Tibial nerve (tissue), 4 donors: ENCODE measurements around the gene GPR87. TPM values are rescaled to one million over a fixed set of nuclear protein-coding genes. Genes with fewer than 3 reads are reported as not detected.

Experiments used
- DNase-seq, 2 donors: peaks; one replicate each; pipeline ENCODE4 v3.0.0-alpha.2; 2019; ENCODE audit warnings: low spot score in 2 of 2
- H3K27ac ChIP-seq, 4 donors: fragments of 200-600 bp; sonication (generic) in 3 of 4; one replicate each; pipeline ENCODE4 v1.5.1; 2017 to 2019; ENCODE audit warnings: mild to moderate bottlenecking in 1 of 4
- H3K27me3 ChIP-seq, 2 donors: fragments of 200-600 bp; sonication (generic) in 1 of 2; one replicate each; pipeline versions ENCODE4 v1.5.1 to v1.6.0; 2017 to 2019
- H3K36me3 ChIP-seq, 3 donors: fragments of 200-600 bp; sonication (generic); one replicate each; pipeline ENCODE4 v1.5.1; 2018 to 2019
- H3K4me1 ChIP-seq, 4 donors: fragments of 200-600 bp; sonication (generic) in 3 of 4; one replicate each; pipeline ENCODE4 v1.5.1; 2017 to 2019
- H3K4me3 ChIP-seq, 4 donors: fragments of 200-600 bp; sonication (generic) in 3 of 4; one replicate each; pipeline ENCODE4 v1.5.1; 2017 to 2019; ENCODE audit warnings: mild to moderate bottlenecking in 1 of 4, moderate library complexity in 1 of 4
- H3K9me3 ChIP-seq, 4 donors: fragments of 200-600 bp; sonication (generic) in 3 of 4; one replicate each; pipeline ENCODE4 v1.5.1; 2017 to 2019
- EP300 ChIP-seq, 2 donors: sonication (generic); formaldehyde crosslinking; IDR thresholded peaks; one replicate each; pipeline ENCODE4 v1.6.1; 2017; ENCODE audit warnings: antibody characterized with exemption in 2 of 2, mild to moderate bottlenecking in 1 of 2
- POLR2A ChIP-seq, 2 donors: fragments of 450-650 bp; IDR thresholded peaks; one replicate each; pipeline ENCODE4 v1.6.1; 2017; ENCODE audit warnings: antibody characterized with exemption in 2 of 2, mild to moderate bottlenecking in 2 of 2, moderate library complexity in 2 of 2
- WGBS, 2 donors: methylation state at CpG; one replicate each; pipeline ENCODE4 v1.1.5; 2018; 5-methylcytosine and 5-hydroxymethylcytosine counted together
- total RNA-seq, 4 donors: library from RNA; depleted of rRNA; stranded (reverse); fragments of >200 nt; gene quantifications; one replicate each; pipeline ENCODE4 v1.1.0, GENCODE V29; 2016
- TF ChIP-seq, protein P1 (sequence below), 5 experiments: fragments of 200-600 bp in 3 of 5; fragments of 450-650 bp in 2 of 5; sonication (generic) in 3 of 5; IDR thresholded peaks; one replicate each; pipeline ENCODE4 v1.5.1; 2016 to 2019; ENCODE audit warnings: antibody characterized with exemption in 5 of 5, mild to moderate bottlenecking in 3 of 5, moderate library complexity in 2 of 5

The GPR87 gene
- total RNA-seq, 4 donors from 2014 or later, result not detected

DNA sequence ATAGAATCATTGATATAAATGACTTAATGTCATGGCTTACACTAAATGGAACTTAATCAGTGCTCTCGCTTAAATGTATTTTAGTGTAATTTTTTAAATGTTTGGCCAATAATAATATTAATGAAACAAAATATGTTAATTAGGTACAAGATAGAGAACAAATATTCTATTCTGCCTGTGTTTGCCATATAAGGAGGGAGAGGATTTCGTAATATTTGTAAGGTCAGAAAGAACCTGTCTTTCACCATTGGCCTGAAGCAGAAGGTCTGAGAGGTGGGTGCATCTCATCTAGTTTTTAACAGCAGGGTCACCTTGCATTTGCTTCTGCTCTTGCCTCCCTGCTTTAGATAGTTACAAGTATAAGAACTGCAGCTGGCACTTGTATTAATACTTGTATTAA is 2.5 kb downstream of the GPR87 start:
- Histone ChIP-seq H3K4me1 (no peaks in the 10 kb centered on the region), H3K4me3 (no peak overlapping the region), H3K36me3 (no peaks in the 10 kb centered on the region), H3K27ac (no peak overlapping the region), H3K9me3 (peaks cover 0 to 6% (median 0%) of the 10 kb centered on the region in 4 donors), H3K27me3 (no peaks in the 10 kb centered on the region)
- TF ChIP-seq, protein P1, sequence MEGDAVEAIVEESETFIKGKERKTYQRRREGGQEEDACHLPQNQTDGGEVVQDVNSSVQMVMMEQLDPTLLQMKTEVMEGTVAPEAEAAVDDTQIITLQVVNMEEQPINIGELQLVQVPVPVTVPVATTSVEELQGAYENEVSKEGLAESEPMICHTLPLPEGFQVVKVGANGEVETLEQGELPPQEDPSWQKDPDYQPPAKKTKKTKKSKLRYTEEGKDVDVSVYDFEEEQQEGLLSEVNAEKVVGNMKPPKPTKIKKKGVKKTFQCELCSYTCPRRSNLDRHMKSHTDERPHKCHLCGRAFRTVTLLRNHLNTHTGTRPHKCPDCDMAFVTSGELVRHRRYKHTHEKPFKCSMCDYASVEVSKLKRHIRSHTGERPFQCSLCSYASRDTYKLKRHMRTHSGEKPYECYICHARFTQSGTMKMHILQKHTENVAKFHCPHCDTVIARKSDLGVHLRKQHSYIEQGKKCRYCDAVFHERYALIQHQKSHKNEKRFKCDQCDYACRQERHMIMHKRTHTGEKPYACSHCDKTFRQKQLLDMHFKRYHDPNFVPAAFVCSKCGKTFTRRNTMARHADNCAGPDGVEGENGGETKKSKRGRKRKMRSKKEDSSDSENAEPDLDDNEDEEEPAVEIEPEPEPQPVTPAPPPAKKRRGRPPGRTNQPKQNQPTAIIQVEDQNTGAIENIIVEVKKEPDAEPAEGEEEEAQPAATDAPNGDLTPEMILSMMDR (IDR thresholded peaks at IDR 0.05), result no peak
- no peak for TF ChIP-seq EP300 (IDR thresholded peaks at IDR 0.05)
- TF ChIP-seq POLR2A (IDR thresholded peaks at IDR 0.05), result no peak
- 94 to 100% methylated on average over 2 of the region's 2 CpGs for WGBS, 2 donors
- DNase-seq, result no peak

- Histone ChIP-seq H3K4me1 (no peaks in the 10 kb centered on the region), H3K9me3 (peaks cover 0 to 6% (median 0%) of the 10 kb centered on the region in 4 donors), H3K4me3 (no peak overlapping the region), H3K27ac (no peak overlapping the region), H3K27me3 (no peaks in the 10 kb centered on the region), H3K36me3 (no peaks in the 10 kb centered on the region)
- WGBS, 2 donors, result 87 to 88% methylated on average over 3 of the region's 3 CpGs
- no peak for DNase-seq
- TF ChIP-seq POLR2A (IDR thresholded peaks at IDR 0.05) (no peak), EP300 (IDR thresholded peaks at IDR 0.05) (no peak)
- TF ChIP-seq, protein P1 (IDR thresholded peaks at IDR 0.05), result no peak
Measured at GRCh38 chr3:151312972-151313371, 3.6 kb downstream of the GPR87 start.

DNA sequence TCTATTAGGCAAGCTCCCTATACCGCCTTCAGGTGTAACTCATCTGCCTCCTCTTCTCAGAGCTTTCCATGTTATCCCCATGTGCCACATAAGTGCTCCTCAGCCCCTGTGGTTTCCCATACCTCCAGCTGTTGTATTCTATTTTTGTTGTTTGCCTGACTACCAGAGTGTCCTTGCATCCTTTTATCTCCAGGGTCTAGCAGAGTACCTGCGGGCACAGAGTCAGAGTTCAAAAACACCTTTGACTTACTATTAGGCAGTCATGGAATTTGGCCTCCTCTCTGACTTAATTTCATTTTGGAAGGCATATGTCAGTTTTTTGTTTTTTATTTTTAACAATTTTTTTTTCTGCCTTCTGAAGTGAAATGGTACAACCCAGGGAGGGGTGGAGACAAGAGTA is 7.1 kb downstream of the GPR87 start:
- Histone ChIP-seq H3K27ac (no peak overlapping the region), H3K27me3 (no peaks in the 10 kb centered on the region), H3K4me1 (peaks cover 0 to 3% (median 0%) of the 10 kb centered on the region in 4 donors), H3K4me3 (no peak overlapping the region), H3K36me3 (no peaks in the 10 kb centered on the region), H3K9me3 (no peaks in the 10 kb centered on the region)
- WGBS, 2 donors, result 99 to 100% methylated on average over 2 of the region's 2 CpGs
- TF ChIP-seq, protein P1 (IDR thresholded peaks at IDR 0.05), result no peak
- TF ChIP-seq POLR2A (IDR thresholded peaks at IDR 0.05) (no peak), EP300 (IDR thresholded peaks at IDR 0.05) (no peak)
- no peak for DNase-seq

DNA sequence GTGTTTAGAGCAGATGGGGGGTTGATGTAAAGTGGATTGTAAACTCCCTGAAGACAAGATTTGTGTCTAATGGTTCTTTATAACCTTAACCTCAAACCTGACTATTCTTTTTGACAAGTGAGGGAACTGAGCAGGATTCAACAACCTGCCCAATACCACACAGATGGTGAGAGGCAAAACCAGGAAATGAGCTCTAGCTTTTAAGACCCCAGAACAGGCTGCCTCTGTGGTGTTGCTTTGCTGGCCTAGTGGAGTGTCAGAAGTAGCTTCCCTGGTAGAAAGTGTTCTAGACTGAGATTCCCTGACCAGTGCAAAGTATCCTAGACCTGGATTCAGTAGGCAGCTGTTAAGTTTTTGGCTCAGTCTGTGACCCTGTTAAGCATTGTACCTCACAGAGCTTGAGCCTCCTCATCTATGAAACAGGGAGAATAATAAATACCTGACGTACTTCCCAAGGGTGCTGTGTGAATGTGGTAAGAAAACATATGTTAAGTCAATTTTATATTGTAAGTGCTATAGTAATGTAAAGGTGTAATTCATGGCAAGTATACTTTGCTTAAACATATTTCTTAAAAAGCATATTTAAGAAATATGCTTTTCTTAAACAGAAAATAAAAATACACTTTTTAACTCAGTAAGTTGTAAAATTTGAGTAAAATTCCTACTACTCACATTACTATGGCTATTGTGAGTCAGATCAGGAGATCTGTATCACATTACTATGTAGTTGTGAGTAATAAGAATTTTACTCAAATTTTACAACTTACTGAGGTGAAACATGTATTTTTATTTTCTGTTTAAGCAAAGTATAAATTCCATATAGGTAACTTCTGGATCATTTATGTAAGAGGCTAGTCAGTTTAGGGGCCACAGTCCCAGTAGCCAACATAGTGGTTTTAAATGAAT is 8.8 kb downstream of the GPR87 start:
- Histone ChIP-seq H3K36me3 (no peaks in the 10 kb centered on the region), H3K9me3 (no peaks in the 10 kb centered on the region), H3K27ac (no peak overlapping the region), H3K4me3 (no peak overlapping the region), H3K4me1 (peaks cover 0 to 3% (median 0%) of the 10 kb centered on the region in 4 donors), H3K27me3 (no peaks in the 10 kb centered on the region)
- no peak for TF ChIP-seq EP300 (IDR thresholded peaks at IDR 0.05)
- TF ChIP-seq, protein P1 (IDR thresholded peaks at IDR 0.05), result no peak
- no peak for TF ChIP-seq POLR2A (IDR thresholded peaks at IDR 0.05)
- DNase-seq, result no peak
- WGBS, 2 donors, result 81 to 100% methylated on average over 1 of the region's 1 CpG

DNA sequence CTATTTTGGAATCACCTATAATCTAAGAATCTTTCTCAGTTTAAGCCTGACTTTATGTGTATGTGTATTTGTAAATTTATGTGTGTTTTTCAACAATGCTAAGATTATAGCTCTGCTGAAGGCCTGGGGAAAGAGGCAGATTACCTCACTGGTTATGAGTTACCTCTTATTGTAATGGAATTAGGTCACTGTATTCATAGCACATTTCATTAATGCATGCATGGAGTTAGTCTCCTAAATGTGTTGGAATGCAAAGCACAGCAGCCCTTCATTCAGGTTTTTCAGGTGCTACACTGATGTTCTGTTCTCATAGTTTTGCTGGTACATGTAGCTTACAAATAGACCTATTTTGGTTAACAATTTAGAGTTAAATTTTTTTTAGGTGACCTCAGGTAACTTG is 9.5 kb downstream of the GPR87 start:
- H3K9me3 ChIP-seq, result no peaks in the 10 kb centered on the region
- TF ChIP-seq POLR2A (IDR thresholded peaks at IDR 0.05) (no peak), EP300 (IDR thresholded peaks at IDR 0.05) (no peak)
- TF ChIP-seq, protein P1 (IDR thresholded peaks at IDR 0.05), result no peak
- H3K36me3 ChIP-seq, result no peaks in the 10 kb centered on the region
- no peak overlapping the region for H3K4me3 ChIP-seq
- H3K27me3 ChIP-seq, result no peaks in the 10 kb centered on the region
- DNase-seq, result no peak
- peaks cover 0 to 3% (median 0%) of the 10 kb centered on the region in 4 donors for H3K4me1 ChIP-seq
- no peak overlapping the region for H3K27ac ChIP-seq
